SIG-M5 (cell line): ENCODE results near the gene MRTFA.
"Not testable (repeated sequence)": the region's sequence is repeated elsewhere in the genome, so short reads cannot be mapped to it uniquely, and the experiment has no call there.

Experiments used
- DNase-seq: peaks from one replicate; lab custom pipeline; 2025; lab: John Stamatoyannopoulos, UW

The MRTFA gene

DNA sequence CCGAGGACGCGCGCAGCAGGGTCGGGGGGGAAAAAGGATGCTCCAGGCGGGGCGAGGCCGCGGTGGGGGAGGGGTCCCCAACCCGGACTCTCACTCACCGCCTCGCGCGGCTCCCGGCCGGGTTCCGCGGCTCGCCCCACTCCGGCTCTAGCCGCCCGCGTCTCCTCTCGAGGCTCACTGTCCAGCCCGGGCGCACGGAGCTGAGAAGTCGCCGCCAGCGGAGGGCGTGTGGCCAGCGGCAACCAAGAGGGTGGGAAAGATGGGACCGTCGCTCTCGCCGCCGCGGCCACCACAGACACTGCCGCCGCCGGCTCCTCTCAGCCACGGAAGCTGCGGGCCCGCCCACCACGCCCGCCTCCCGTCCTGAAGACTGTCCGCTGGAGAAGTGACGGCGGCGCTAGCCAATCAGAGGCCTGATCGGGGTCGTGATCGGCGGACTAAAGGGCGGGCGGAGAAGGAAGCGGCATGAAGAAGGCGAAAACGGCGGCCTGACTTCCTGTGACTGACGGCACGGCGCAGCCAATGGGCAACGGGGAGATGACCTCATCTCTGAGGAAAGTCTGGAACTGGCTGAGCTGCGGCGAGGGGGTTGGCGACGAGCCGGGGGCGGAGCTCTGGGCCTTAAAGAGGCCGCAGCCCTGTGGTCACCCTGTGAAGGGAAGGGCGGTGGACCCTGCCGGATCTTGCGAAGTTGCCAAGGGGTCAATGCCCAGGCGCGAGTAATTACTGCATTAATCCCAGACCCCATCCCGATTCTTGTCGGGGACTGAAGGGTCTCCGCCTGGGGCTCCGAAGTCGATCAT, at the start of gene MRTFA:
Gene MRTFA, minus strand, starts transcription at position 340 of the 803 bp plus-strand sequence.
- DNase-seq: peak; percentile 95

DNA sequence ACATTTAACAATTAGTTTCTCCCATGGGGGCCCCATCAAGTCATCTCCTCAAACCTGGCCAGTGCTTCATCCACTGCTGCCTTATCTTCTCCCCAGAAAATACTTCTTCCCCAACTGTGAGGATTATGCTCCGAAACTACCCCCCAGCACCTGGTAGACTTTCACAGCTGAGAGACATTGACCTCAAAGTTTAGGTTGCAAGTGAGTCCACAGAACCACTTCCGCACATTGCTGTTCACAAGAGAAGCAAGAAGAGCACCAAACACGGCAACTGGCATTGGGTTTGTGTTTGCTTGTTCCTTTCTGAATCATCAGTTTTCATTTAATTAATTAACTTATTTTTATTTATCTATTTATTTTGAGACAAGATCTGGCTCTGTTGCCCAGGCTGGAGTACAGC, 48.9 kb upstream of the MRTFA start:
- no peak for DNase-seq

GRCh38 chr22:40684728-40685127, 48.2 kb upstream of the MRTFA start:
- no peak for DNase-seq

DNA sequence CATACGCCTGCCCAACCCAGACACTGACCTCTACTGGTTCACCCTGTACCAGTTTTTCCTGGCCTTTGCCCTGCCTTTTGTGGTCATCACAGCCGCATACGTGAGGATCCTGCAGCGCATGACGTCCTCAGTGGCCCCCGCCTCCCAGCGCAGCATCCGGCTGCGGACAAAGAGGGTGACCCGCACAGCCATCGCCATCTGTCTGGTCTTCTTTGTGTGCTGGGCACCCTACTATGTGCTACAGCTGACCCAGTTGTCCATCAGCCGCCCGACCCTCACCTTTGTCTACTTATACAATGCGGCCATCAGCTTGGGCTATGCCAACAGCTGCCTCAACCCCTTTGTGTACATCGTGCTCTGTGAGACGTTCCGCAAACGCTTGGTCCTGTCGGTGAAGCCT, 44.9 kb upstream of the MRTFA start:
- DNase-seq: no peak

DNA sequence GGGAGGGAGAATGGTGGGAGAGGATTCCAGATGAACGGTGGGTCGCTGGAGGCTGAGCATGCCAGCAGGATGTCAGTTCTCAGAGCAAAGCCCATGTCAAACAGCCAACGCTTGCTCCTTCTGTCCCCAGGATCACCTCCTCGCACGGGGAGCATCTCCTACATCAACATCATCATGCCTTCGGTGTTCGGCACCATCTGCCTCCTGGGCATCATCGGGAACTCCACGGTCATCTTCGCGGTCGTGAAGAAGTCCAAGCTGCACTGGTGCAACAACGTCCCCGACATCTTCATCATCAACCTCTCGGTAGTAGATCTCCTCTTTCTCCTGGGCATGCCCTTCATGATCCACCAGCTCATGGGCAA, 44.3 kb upstream of the MRTFA start:
- no peak for DNase-seq

- DNase-seq: no peak
Measured at GRCh38 chr22:40679964-40680818, 43.7 kb upstream of the MRTFA start.

DNA sequence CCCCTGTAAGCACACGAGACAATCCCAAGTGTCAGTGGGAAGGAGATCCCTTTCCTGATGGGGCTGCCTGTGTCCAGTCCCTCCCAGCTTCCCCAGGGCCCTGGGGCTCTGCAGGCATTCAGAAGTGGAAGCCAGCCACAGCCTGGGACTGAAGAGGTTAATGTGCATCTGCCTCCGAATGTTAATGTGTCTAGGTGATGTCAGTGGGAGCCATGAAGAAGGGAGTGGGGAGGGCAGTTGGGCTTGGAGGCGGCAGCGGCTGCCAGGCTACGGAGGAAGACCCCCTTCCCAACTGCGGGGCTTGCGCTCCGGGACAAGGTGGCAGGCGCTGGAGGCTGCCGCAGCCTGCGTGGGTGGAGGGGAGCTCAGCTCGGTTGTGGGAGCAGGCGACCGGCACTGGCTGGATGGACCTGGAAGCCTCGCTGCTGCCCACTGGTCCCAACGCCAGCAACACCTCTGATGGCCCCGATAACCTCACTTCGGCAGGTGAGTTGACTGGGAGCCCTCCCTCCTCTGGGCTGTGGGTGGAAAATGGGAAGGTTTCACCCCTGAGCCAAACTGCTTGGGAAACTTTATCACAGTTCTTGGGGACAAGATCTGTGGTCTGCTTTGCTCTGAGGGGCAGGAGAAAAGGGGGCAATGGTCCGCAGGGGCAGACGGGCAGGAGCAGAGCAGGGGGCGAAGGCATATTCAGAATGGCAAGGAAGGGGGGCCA, 42.9 kb upstream of the MRTFA start, which contains the start of gene MCHR1:
Gene MCHR1, plus strand, starts transcription at position 236 of the 715 bp plus-strand sequence. Its CDS starts 169 bp downstream, at position 405.
- no peak for DNase-seq

- no peak for DNase-seq
Measured at GRCh38 chr22:40678493-40679248, 42.2 kb upstream of the MRTFA start.

DNA sequence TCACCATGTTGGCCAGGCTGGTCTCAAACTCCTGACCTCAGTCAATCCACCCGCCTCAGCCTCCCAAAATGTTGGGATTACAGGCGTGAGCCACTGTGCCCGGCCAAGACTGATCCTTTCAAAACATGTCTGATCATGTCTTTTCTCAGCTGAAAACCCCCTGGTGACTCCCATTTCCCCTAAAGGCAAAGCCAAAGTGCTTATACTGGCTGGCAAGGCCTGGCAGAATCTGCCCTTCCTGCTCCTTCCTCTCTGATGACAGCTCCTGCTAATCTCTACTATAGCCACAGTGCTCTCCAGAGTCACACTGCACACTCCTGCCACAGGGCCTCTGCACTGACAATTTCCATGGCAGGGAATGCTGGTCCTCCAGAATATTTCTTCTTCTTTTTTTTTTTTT, 40.1 kb upstream of the MRTFA start:
- no peak for DNase-seq

DNA sequence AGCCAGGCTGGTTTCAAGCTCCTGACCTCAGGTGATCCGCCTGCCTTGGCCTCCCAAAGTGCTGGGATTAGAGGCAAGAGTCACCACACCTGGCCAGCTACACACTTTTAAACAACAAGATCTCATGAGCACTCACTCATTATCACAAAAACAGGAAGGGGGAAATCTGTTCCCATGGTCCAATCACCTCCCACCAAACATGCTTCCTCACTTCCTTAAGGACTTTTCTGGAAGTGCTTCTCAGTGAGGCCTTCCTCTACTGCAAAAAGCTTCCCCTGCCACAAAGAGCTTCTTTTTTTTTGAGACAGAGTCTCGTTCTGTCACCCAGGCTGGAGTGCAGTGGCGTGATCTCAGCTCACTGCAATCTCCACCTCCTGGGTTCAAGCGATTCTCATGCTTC, 39.6 kb upstream of the MRTFA start:
- not testable (repeated sequence) for DNase-seq

DNA sequence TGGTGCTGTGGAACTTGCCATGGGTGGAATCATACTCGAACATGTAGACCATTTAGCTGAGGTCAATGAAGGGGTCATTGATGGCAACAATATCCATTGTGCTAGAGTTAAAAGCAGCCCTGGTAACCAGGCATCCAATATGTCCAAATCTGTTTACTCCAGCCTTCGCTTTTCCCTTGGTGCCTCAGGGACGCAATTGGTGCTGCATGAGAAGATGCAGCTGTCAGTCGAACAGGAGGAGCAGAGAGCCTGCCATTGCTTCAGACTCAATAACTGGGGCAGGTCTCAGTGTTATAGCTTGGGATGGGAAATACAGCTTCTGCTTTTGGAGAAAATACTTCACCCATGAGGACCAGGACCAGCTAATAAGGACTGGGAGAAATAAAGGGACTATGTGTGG, 37.8 kb upstream of the MRTFA start:
- DNase-seq: no peak

GRCh38 chr22:40673017-40673416, 36.5 kb upstream of the MRTFA start:
- no peak for DNase-seq

DNA sequence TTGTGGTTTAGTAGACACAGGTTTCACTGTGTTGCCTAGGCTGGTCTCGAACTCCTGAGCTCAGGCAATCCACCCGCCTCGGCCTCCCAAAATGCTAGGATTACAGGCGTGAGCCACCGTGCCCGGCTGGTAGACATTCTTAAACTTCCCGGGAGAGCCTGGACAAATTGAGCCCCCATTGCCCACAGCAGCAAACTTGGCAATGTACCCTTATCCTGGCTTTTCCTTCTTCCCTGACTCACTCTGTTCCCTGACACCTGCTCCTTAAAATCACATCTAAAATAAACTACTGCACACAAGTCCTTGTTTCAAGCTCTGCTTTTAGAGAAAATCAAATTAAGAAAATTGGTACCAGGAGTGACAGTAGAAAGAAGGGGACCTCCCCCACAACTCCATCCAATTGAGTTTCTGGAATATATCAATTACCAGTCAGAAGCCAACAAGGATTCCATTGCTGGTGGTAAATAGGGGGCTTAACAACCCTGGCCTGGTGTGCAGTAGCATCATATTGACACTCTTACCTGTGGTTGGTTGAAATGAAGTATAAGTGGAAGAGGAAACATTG, 35.4 kb upstream of the MRTFA start:
- DNase-seq: no peak

- DNase-seq: no peak
Measured at GRCh38 chr22:40671369-40671768, 34.9 kb upstream of the MRTFA start.

- no peak for DNase-seq
Measured at GRCh38 chr22:40670058-40670457, 33.5 kb upstream of the MRTFA start.

- no peak for DNase-seq
Measured at GRCh38 chr22:40668611-40669411, 32.3 kb upstream of the MRTFA start.

DNA sequence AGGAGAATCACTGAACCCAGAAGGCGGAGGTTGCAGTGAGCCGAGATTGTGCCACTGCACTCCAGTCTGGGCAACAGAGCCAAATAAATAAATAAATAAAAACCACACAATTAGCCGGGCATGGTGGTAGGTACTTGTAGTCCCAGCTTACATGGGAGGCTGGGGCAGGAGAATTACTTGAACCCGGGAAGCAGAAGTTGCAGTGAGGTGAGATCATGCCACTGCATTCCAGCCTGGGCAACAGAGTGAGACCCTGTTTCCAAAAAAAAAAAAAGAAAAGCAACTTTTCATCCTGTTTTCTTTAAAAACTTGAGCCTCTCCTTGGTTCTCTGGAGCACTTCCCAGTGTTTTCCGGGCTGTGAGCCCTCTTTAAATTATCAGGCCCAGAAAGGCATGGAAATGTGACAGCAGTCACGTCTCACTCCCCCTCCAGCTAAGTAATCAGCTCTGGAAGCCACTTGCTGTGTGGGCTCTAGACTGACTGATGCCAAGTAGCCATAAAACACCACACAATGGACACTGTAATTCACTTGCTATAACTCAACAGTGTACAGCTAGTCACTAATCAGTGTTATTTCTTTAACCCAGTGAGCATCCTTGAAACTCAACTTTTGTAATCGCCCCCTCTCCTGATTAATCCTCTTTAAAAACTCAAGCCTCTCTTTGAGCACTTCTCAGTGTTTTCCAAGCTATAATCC, 29.8 kb upstream of the MRTFA start:
- DNase-seq: no peak

DNA sequence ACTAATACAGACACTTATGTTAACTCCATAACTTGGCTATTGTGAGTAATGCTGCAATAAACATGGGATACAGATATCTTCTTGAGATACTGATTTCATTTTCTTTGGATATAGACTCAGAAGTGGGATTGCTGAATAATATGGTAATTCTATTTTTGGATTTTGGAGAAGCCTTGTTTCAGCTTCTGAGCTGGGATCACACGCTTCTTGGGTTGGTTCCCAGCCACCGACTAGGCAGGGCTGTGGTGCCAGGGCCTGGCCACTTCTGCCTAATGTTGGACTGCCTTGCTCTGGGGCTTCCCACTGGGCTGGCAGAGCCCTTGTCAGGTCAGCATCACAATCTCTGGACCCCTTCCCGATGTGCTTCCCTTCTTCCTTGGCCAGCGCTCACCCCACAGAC, 28.8 kb upstream of the MRTFA start:
- DNase-seq: no peak

GRCh38 chr22:40661671-40662070, 25.2 kb upstream of the MRTFA start:
- DNase-seq: no peak

- DNase-seq: no peak
Measured at GRCh38 chr22:40660730-40661129, 24.2 kb upstream of the MRTFA start.
